ENCODE data around the gene CCDC102A.
"Not testable (repeated sequence)": the region's sequence is repeated elsewhere in the genome, so short reads cannot be mapped to it uniquely, and the experiment has no call there.

Gene CCDC102A

GRCh38 chr16:57499941-57500340 lies 36.4 kb downstream of the CCDC102A start:
- FAIRE-seq = not testable (repeated sequence)

GRCh38 chr16:57498031-57498430 lies 38.3 kb downstream of the CCDC102A start:
- FAIRE-seq = no peak

- no peak for FAIRE-seq
Observed at GRCh38 chr16:57497121-57497520, 39.2 kb downstream of the CCDC102A start.

GRCh38 chr16:57493767-57494166 lies 42.6 kb downstream of the CCDC102A start:
- FAIRE-seq = no peak

- FAIRE-seq = no peak
Observed at GRCh38 chr16:57489229-57489628, 47.1 kb downstream of the CCDC102A start.

GRCh38 chr16:57486858-57487834 lies 49.2 kb downstream of the CCDC102A start:
- FAIRE-seq = no peak

GRCh38 chr16:57485916-57486857 lies 50.2 kb downstream of the CCDC102A start, which contains the start of gene DOK4:
Gene DOK4, minus strand, starts transcription at chr16:57486493. Its CDS starts 6,986 bp downstream, at chr16:57479507.
- FAIRE-seq = no peak

- no peak for FAIRE-seq
Observed at GRCh38 chr16:57485091-57485915, 51.1 kb downstream of the CCDC102A start.

- no peak for FAIRE-seq
Observed at GRCh38 chr16:57484515-57485005, 51.8 kb downstream of the CCDC102A start.

- FAIRE-seq = no peak
Observed at GRCh38 chr16:57483725-57484514, 52.5 kb downstream of the CCDC102A start.

GRCh38 chr16:57482845-57483545 lies 53.4 kb downstream of the CCDC102A start:
- FAIRE-seq = no peak

GRCh38 chr16:57481421-57481820 lies 55.0 kb downstream of the CCDC102A start:
- no peak for FAIRE-seq

- FAIRE-seq = no peak
Observed at GRCh38 chr16:57480754-57481230, 55.6 kb downstream of the CCDC102A start.

- FAIRE-seq = no peak
Observed at GRCh38 chr16:57479976-57480753, 56.2 kb downstream of the CCDC102A start.

- peak; percentile 36 for FAIRE-seq
Observed at GRCh38 chr16:57479205-57479975, 57.0 kb downstream of the CCDC102A start.

GRCh38 chr16:57478396-57479204 lies 57.8 kb downstream of the CCDC102A start:
- no peak for FAIRE-seq

- FAIRE-seq = no peak
Observed at GRCh38 chr16:57477531-57478202, 58.7 kb downstream of the CCDC102A start.
